HG03571 (cell line): ENCODE measurements around the gene OR9A2.

ENCODE experiments used
- ATAC-seq: cut with Tn5 transposase; IDR thresholded peaks from one replicate; pipeline ENCODE4 v1.9.1; 2021; ENCODE audit not compliant: unreplicated experiment

Gene OR9A2

GRCh38 chr7:143027032-143027431 lies at the start of gene OR9A2:
OR9A2 (minus strand) TSS chr7:143027132; CDS start chr7:143027132, 0 bp downstream.
- ATAC-seq = no peak

- no peak for ATAC-seq
These were observed 47.2 kb upstream of the OR9A2 start for GRCh38 chr7:143074141-143074540.

- no peak for ATAC-seq
These were observed 46.6 kb upstream of the OR9A2 start for GRCh38 chr7:143073556-143073955.

- ATAC-seq = no peak
These were observed 43.1 kb upstream of the OR9A2 start for GRCh38 chr7:143069912-143070500.

GRCh38 chr7:143068446-143068845 lies 41.5 kb upstream of the OR9A2 start:
- no peak for ATAC-seq

GRCh38 chr7:143063741-143064140 lies 36.8 kb upstream of the OR9A2 start:
- no peak for ATAC-seq

GRCh38 chr7:143055754-143056153 lies 28.8 kb upstream of the OR9A2 start:
- ATAC-seq = no peak

GRCh38 chr7:143054621-143055020 lies 27.7 kb upstream of the OR9A2 start:
- no peak for ATAC-seq

- ATAC-seq = no peak
These were observed 25.1 kb upstream of the OR9A2 start, which contains the start of gene OR6V1 for GRCh38 chr7:143052041-143052440. OR6V1 (plus strand) TSS chr7:143052341; CDS start chr7:143052341, 0 bp downstream.

GRCh38 chr7:143050931-143051330 lies 24.0 kb upstream of the OR9A2 start:
- no peak for ATAC-seq

GRCh38 chr7:143049362-143049761 lies 22.4 kb upstream of the OR9A2 start:
- ATAC-seq = no peak

GRCh38 chr7:143048827-143049226 lies 21.9 kb upstream of the OR9A2 start:
- ATAC-seq = no peak

GRCh38 chr7:143047326-143047725 lies 20.4 kb upstream of the OR9A2 start:
- ATAC-seq = no peak

GRCh38 chr7:143046426-143046851 lies 19.5 kb upstream of the OR9A2 start:
- ATAC-seq = no peak

GRCh38 chr7:143043391-143043790 lies 16.5 kb upstream of the OR9A2 start:
- no peak for ATAC-seq

- ATAC-seq = no peak
These were observed 15.9 kb upstream of the OR9A2 start for GRCh38 chr7:143042790-143043271.

GRCh38 chr7:143042159-143042789 lies 15.3 kb upstream of the OR9A2 start:
- ATAC-seq = no peak

- ATAC-seq = no peak
These were observed 14.4 kb upstream of the OR9A2 start for GRCh38 chr7:143041346-143041745.

GRCh38 chr7:143040209-143040715 lies 13.3 kb upstream of the OR9A2 start:
- ATAC-seq = no peak

- no peak for ATAC-seq
These were observed 11.7 kb upstream of the OR9A2 start for GRCh38 chr7:143038635-143039034.

GRCh38 chr7:143027683-143028082 lies 751 bp upstream of the OR9A2 start:
- ATAC-seq = no peak

- ATAC-seq = no peak
These were observed 1.6 kb downstream of the OR9A2 start for GRCh38 chr7:143025371-143025770.
